ENCODE measurements around the gene TTC9B.

Gene TTC9B

GRCh38 chr19:40256512-40256911, 38.3 kb upstream of the TTC9B start:
- no peaks in the 10 kb centered on the region for H3K27me3 Mint-ChIP-seq
- H3K4me3 Mint-ChIP-seq = no peak overlapping the region
- ATAC-seq (replicated peaks; ENCODE audit: extremely low read depth, poor library complexity, severe bottlenecking) (no peak), DNase-seq (ENCODE audit: low spot score in 2 of 2) (no peak)
- peak overlapping the region; percentile 73 for H3K27ac Mint-ChIP-seq (ENCODE audit: low read depth)
- H3K9me3 Mint-ChIP-seq = no peaks in the 10 kb centered on the region
- peaks cover 28% of the 10 kb centered on the region for H3K36me3 Mint-ChIP-seq (ENCODE audit: insufficient read depth)
- peaks cover 38% of the 10 kb centered on the region for H3K4me1 Mint-ChIP-seq

GRCh38 chr19:40255619-40256166, 37.5 kb upstream of the TTC9B start:
- H3K27ac Mint-ChIP-seq (ENCODE audit: low read depth) = peak overlapping the region; percentile 73

GRCh38 chr19:40254714-40255418, 36.7 kb upstream of the TTC9B start:
- ATAC-seq (replicated peaks; ENCODE audit: extremely low read depth, poor library complexity, severe bottlenecking) (no peak), DNase-seq (ENCODE audit: low spot score in 2 of 2) (no peak)
- peaks cover 31% of the 10 kb centered on the region for H3K36me3 Mint-ChIP-seq (ENCODE audit: insufficient read depth)
- H3K27me3 Mint-ChIP-seq = no peaks in the 10 kb centered on the region
- H3K4me3 Mint-ChIP-seq = no peak overlapping the region
- H3K4me1 Mint-ChIP-seq = peaks cover 34% of the 10 kb centered on the region
- H3K9me3 Mint-ChIP-seq = no peaks in the 10 kb centered on the region
- H3K27ac Mint-ChIP-seq (ENCODE audit: low read depth) = peak overlapping the region; percentile 73

More at GRCh38 chr19:40255619-40256166, 37.5 kb upstream of the TTC9B start:
- H3K36me3 Mint-ChIP-seq (ENCODE audit: insufficient read depth) = peaks cover 28% of the 10 kb centered on the region
- no peak for DNase-seq (ENCODE audit: low spot score in 2 of 2)
- H3K9me3 Mint-ChIP-seq = no peaks in the 10 kb centered on the region
- H3K4me3 Mint-ChIP-seq = no peak overlapping the region
- peaks cover 30% of the 10 kb centered on the region for H3K4me1 Mint-ChIP-seq
- no peak for ATAC-seq (replicated peaks; ENCODE audit: extremely low read depth, poor library complexity, severe bottlenecking)
- no peaks in the 10 kb centered on the region for H3K27me3 Mint-ChIP-seq

- no peak overlapping the region for H3K27ac Mint-ChIP-seq (ENCODE audit: low read depth)
- no peaks in the 10 kb centered on the region for H3K9me3 Mint-ChIP-seq
- ATAC-seq (replicated peaks; ENCODE audit: extremely low read depth, poor library complexity, severe bottlenecking) (no peak), DNase-seq (ENCODE audit: low spot score in 2 of 2) (no peak)
- no peaks in the 10 kb centered on the region for H3K27me3 Mint-ChIP-seq
- no peak overlapping the region for H3K4me3 Mint-ChIP-seq
- peaks cover 32% of the 10 kb centered on the region for H3K36me3 Mint-ChIP-seq (ENCODE audit: insufficient read depth)
- peaks cover 39% of the 10 kb centered on the region for H3K4me1 Mint-ChIP-seq
Observed at GRCh38 chr19:40253611-40254092, 35.5 kb upstream of the TTC9B start.

GRCh38 chr19:40252395-40252794, 34.2 kb upstream of the TTC9B start:
- no peak for ATAC-seq (replicated peaks; ENCODE audit: extremely low read depth, poor library complexity, severe bottlenecking)
- no peaks in the 10 kb centered on the region for H3K9me3 Mint-ChIP-seq
- no peak overlapping the region for H3K27ac Mint-ChIP-seq (ENCODE audit: low read depth)
- H3K4me1 Mint-ChIP-seq = peaks cover 45% of the 10 kb centered on the region
- H3K4me3 Mint-ChIP-seq = no peak overlapping the region
- H3K27me3 Mint-ChIP-seq = no peaks in the 10 kb centered on the region
- no peak for DNase-seq (ENCODE audit: low spot score in 2 of 2)
- H3K36me3 Mint-ChIP-seq (ENCODE audit: insufficient read depth) = peaks cover 29% of the 10 kb centered on the region

- peaks cover 43% of the 10 kb centered on the region for H3K4me1 Mint-ChIP-seq
Observed at GRCh38 chr19:40251991-40252390, 33.8 kb upstream of the TTC9B start.

GRCh38 chr19:40251244-40251643, 33.1 kb upstream of the TTC9B start:
- no peaks in the 10 kb centered on the region for H3K27me3 Mint-ChIP-seq
- no peaks in the 10 kb centered on the region for H3K9me3 Mint-ChIP-seq
- peaks cover 31% of the 10 kb centered on the region for H3K36me3 Mint-ChIP-seq (ENCODE audit: insufficient read depth)
- peaks cover 45% of the 10 kb centered on the region for H3K4me1 Mint-ChIP-seq
- no peak for DNase-seq (ENCODE audit: low spot score in 2 of 2)
- no peak overlapping the region for H3K4me3 Mint-ChIP-seq
- ATAC-seq (replicated peaks; ENCODE audit: extremely low read depth, poor library complexity, severe bottlenecking) = no peak
- H3K27ac Mint-ChIP-seq (ENCODE audit: low read depth) = no peak overlapping the region

More at GRCh38 chr19:40251991-40252390, 33.8 kb upstream of the TTC9B start:
- no peak overlapping the region for H3K27ac Mint-ChIP-seq (ENCODE audit: low read depth)
- no peak for DNase-seq (ENCODE audit: low spot score in 2 of 2)
- H3K36me3 Mint-ChIP-seq (ENCODE audit: insufficient read depth) = peaks cover 30% of the 10 kb centered on the region
- ATAC-seq (replicated peaks; ENCODE audit: extremely low read depth, poor library complexity, severe bottlenecking) = no peak
- H3K27me3 Mint-ChIP-seq = no peaks in the 10 kb centered on the region
- H3K9me3 Mint-ChIP-seq = no peaks in the 10 kb centered on the region
- no peak overlapping the region for H3K4me3 Mint-ChIP-seq

- Mint-ChIP-seq H3K27me3 (no peaks in the 10 kb centered on the region), H3K4me3 (no peak overlapping the region), H3K4me1 (peaks cover 40% of the 10 kb centered on the region), H3K9me3 (no peaks in the 10 kb centered on the region), H3K36me3 (ENCODE audit: insufficient read depth) (peaks cover 23% of the 10 kb centered on the region), H3K27ac (ENCODE audit: low read depth) (peak overlapping the region; percentile 74)
- DNase-seq (ENCODE audit: low spot score in 2 of 2) (no peak), ATAC-seq (replicated peaks; ENCODE audit: extremely low read depth, poor library complexity, severe bottlenecking) (no peak)
Observed at GRCh38 chr19:40249781-40250180, 31.6 kb upstream of the TTC9B start.

GRCh38 chr19:40249201-40249600, 31.0 kb upstream of the TTC9B start:
- H3K27ac Mint-ChIP-seq (ENCODE audit: low read depth) = peak overlapping the region; percentile 74
- DNase-seq (ENCODE audit: low spot score in 2 of 2) = no peak
- H3K36me3 Mint-ChIP-seq (ENCODE audit: insufficient read depth) = peaks cover 21% of the 10 kb centered on the region
- no peaks in the 10 kb centered on the region for H3K9me3 Mint-ChIP-seq
- H3K27me3 Mint-ChIP-seq = no peaks in the 10 kb centered on the region
- ATAC-seq (replicated peaks; ENCODE audit: extremely low read depth, poor library complexity, severe bottlenecking) = no peak
- H3K4me3 Mint-ChIP-seq = no peak overlapping the region
- peaks cover 45% of the 10 kb centered on the region for H3K4me1 Mint-ChIP-seq

GRCh38 chr19:40247735-40248262, 29.6 kb upstream of the TTC9B start:
- peak overlapping the region; percentile 72 for H3K27ac Mint-ChIP-seq (ENCODE audit: low read depth)
- DNase-seq (ENCODE audit: low spot score in 2 of 2) = no peak
- no peak overlapping the region for H3K4me3 Mint-ChIP-seq
- peaks cover 20% of the 10 kb centered on the region for H3K36me3 Mint-ChIP-seq (ENCODE audit: insufficient read depth)
- H3K27me3 Mint-ChIP-seq = no peaks in the 10 kb centered on the region
- peaks cover 45% of the 10 kb centered on the region for H3K4me1 Mint-ChIP-seq
- ATAC-seq (replicated peaks; ENCODE audit: extremely low read depth, poor library complexity, severe bottlenecking) = no peak
- no peaks in the 10 kb centered on the region for H3K9me3 Mint-ChIP-seq

- Mint-ChIP-seq H3K9me3 (no peaks in the 10 kb centered on the region), H3K27me3 (no peaks in the 10 kb centered on the region), H3K4me3 (no peak overlapping the region), H3K4me1 (peaks cover 38% of the 10 kb centered on the region), H3K36me3 (ENCODE audit: insufficient read depth) (peaks cover 19% of the 10 kb centered on the region), H3K27ac (ENCODE audit: low read depth) (no peak overlapping the region)
- DNase-seq (ENCODE audit: low spot score in 2 of 2) = no peak
- no peak for ATAC-seq (replicated peaks; ENCODE audit: extremely low read depth, poor library complexity, severe bottlenecking)
Observed at GRCh38 chr19:40247178-40247577, 29.0 kb upstream of the TTC9B start.

- Mint-ChIP-seq H3K27ac (ENCODE audit: low read depth) (no peak overlapping the region), H3K27me3 (no peaks in the 10 kb centered on the region), H3K4me3 (no peak overlapping the region), H3K4me1 (peaks cover 38% of the 10 kb centered on the region), H3K36me3 (ENCODE audit: insufficient read depth) (peaks cover 19% of the 10 kb centered on the region), H3K9me3 (no peaks in the 10 kb centered on the region)
- ATAC-seq (replicated peaks; ENCODE audit: extremely low read depth, poor library complexity, severe bottlenecking) = no peak
- no peak for DNase-seq (ENCODE audit: low spot score in 2 of 2)
Observed at GRCh38 chr19:40246292-40247073, 28.3 kb upstream of the TTC9B start.

All from central memory CD8-positive, alpha-beta T cell (primary cell).